GM23338 (cell line): ENCODE data around the gene ZNF610. TPM values are rescaled to one million over a fixed set of nuclear protein-coding genes. Genes with fewer than 3 reads are reported as not detected.

Experiments
- ATAC-seq: fragments of 200-7000 bp; cut with Tn5 transposase; 3 replicates; pipeline ENCODE4 v1.9.1; 2020
- DNase-seq: peaks from one replicate; pipeline ENCODE4 v3.0.0-alpha.2; 2015; ENCODE audit warnings: low spot score
- H2AFZ ChIP-seq: fragments of 200-600 bp; sonication (generic); 2 replicates; pipeline ENCODE4 v1.8.0; 2016; ENCODE audit warnings: antibody characterized with exemption, mild to moderate bottlenecking, moderate library complexity
- H3F3A ChIP-seq: fragments of 200-600 bp; sonication (generic); replicated peaks from 2 replicates; pipeline ENCODE4 v1.8.0; 2017; ENCODE audit warnings: antibody characterized with exemption, mixed run types, low read depth
- H3K27ac ChIP-seq: fragments of 200-600 bp; sonication (generic); 2 replicates; pipeline ENCODE4 v1.6.1; 2016; ENCODE audit warnings: low read depth
- H3K27me3 ChIP-seq: fragments of 200-600 bp; sonication (generic); 2 replicates; pipeline ENCODE4 v1.8.0; 2016; ENCODE audit warnings: mild to moderate bottlenecking, mixed run types, moderate library complexity; ENCODE audit not compliant: insufficient read depth
- H3K36me3 ChIP-seq: fragments of 200-600 bp; sonication (generic); 2 replicates; pipeline ENCODE4 v1.8.0; 2016; ENCODE audit warnings: mild to moderate bottlenecking; ENCODE audit not compliant: insufficient read depth
- H3K4me1 ChIP-seq: fragments of 200-600 bp; sonication (generic); 2 replicates; pipeline ENCODE4 v1.8.0; 2016; ENCODE audit warnings: mild to moderate bottlenecking, moderate library complexity; ENCODE audit not compliant: insufficient read depth
- H3K4me2 ChIP-seq: fragments of 200-600 bp; sonication (generic); 2 replicates; pipeline ENCODE4 v1.7.1; 2017; ENCODE audit warnings: mixed run types
- H3K4me3 ChIP-seq: fragments of 200-600 bp; sonication (generic); 2 replicates; pipeline ENCODE4 v1.6.1; 2016; ENCODE audit warnings: mixed run types
- H3K79me2 ChIP-seq: fragments of 200-600 bp; sonication (generic); replicated peaks from 2 replicates; pipeline ENCODE4 v1.8.0; 2017; ENCODE audit warnings: mild to moderate bottlenecking; ENCODE audit not compliant: insufficient read depth
- H3K9me2 ChIP-seq: fragments of 200-600 bp; sonication (generic); 2 replicates; pipeline ENCODE4 v1.8.0; 2017; ENCODE audit not compliant: insufficient read depth
- H4K20me1 ChIP-seq: fragments of 200-600 bp; sonication (generic); replicated peaks from 2 replicates; pipeline ENCODE4 v1.8.0; 2017; ENCODE audit warnings: mild to moderate bottlenecking; ENCODE audit not compliant: insufficient read depth
- H3K27ac Mint-ChIP-seq: 2 replicates; pipeline ENCODE4 v1.8.0; 2020; ENCODE audit warnings: inconsistent platforms, mild to moderate bottlenecking, moderate library complexity, mixed read lengths
- H3K27me3 Mint-ChIP-seq: 3 replicates; pipeline ENCODE4 v1.8.0; 2022; ENCODE audit warnings: low read depth, mild to moderate bottlenecking, moderate library complexity, mixed read lengths, inconsistent platforms; ENCODE audit not compliant: insufficient read depth, poor library complexity
- H3K36me3 Mint-ChIP-seq: 3 replicates; pipeline ENCODE4 v1.8.0; 2021; ENCODE audit warnings: low read depth, mild to moderate bottlenecking, inconsistent platforms, moderate library complexity, mixed read lengths
- H3K4me1 Mint-ChIP-seq: 3 replicates; pipeline ENCODE4 v1.8.0; 2020; ENCODE audit warnings: mild to moderate bottlenecking, inconsistent platforms, mixed read lengths
- H3K4me3 Mint-ChIP-seq: 3 replicates; pipeline ENCODE4 v1.8.0; 2021; ENCODE audit warnings: moderate library complexity, mild to moderate bottlenecking, inconsistent platforms, mixed read lengths
- H3K9me3 Mint-ChIP-seq: 3 replicates; pipeline ENCODE4 v1.8.0; 2020; ENCODE audit warnings: moderate library complexity, mild to moderate bottlenecking, inconsistent platforms, mixed read lengths
- EZH2 ChIP-seq: fragments of 200-600 bp; sonication (generic); IDR thresholded peaks from one replicate; pipeline ENCODE4 v1.8.0; 2017; ENCODE audit warnings: antibody characterized with exemption, mild to moderate bottlenecking, low read depth; ENCODE audit not compliant: unreplicated experiment
- EZH2phosphoT487 ChIP-seq: fragments of 200-600 bp; sonication (generic); IDR thresholded peaks from one replicate; pipeline ENCODE4 v1.8.1; 2018; ENCODE audit warnings: antibody characterized with exemption; ENCODE audit not compliant: unreplicated experiment
- JUNB ChIP-seq: IDR thresholded peaks from one replicate; pipeline ENCODE4 v1.6.1; 2016; ENCODE audit warnings: antibody characterized with exemption; ENCODE audit not compliant: unreplicated experiment
- NANOG ChIP-seq: IDR thresholded peaks from 2 replicates; pipeline ENCODE4 v1.6.1; 2016; ENCODE audit warnings: antibody characterized with exemption, borderline replicate concordance
- POLR2AphosphoS5 ChIP-seq: IDR thresholded peaks from 2 replicates; pipeline ENCODE4 v1.6.1; 2016; ENCODE audit warnings: antibody characterized with exemption, low read depth
- STAT1 ChIP-seq: IDR thresholded peaks from one replicate; pipeline ENCODE4 v1.6.1; 2016; ENCODE audit warnings: antibody characterized with exemption; ENCODE audit not compliant: unreplicated experiment
- ZNF114 ChIP-seq: fragments of 250-450 bp; sonication (Bioruptor Pico); IDR thresholded peaks from 2 replicates; pipeline ENCODE4 v1.5.0; 2020; ENCODE audit warnings: mild to moderate bottlenecking, moderate library complexity
- ZNF331 ChIP-seq: fragments of 250-450 bp; sonication (Bioruptor Pico); IDR thresholded peaks from 2 replicates; pipeline ENCODE4 v1.5.0; 2020; ENCODE audit warnings: low read depth, mild to moderate bottlenecking, moderate library complexity
- polyA plus RNA-seq: library from polyadenylated mRNA; unstranded; fragments of >200 nt; fragmentation: Nextera tagmentation; extraction: Ambion mirVana; gene quantifications from 2 replicates; pipeline ENCODE4 v1.2.1, GENCODE V29; 2016
- total RNA-seq: library from RNA; depleted of rRNA; stranded (reverse); fragments of >200 nt; shearing (Covaris generic); gene quantifications from 2 replicates; pipeline ENCODE4 v1.2.3, GENCODE V29; 2014
- TF ChIP-seq, protein P1 (sequence below): IDR thresholded peaks from one replicate; pipeline ENCODE4 v1.6.1; 2018; ENCODE audit warnings: antibody characterized with exemption; ENCODE audit not compliant: unreplicated experiment
- TF ChIP-seq, protein P2 (sequence below), 2 experiments: fragments of 200-600 bp in 1 of 2; sonication (generic) in 1 of 2; conservative IDR thresholded peaks; 2 replicates each; pipeline versions ENCODE4 v1.5.1 to v1.6.1; 2016 to 2017; ENCODE audit warnings: antibody characterized with exemption in 2 of 2, low read depth in 2 of 2, mild to moderate bottlenecking in 2 of 2, moderate library complexity in 1 of 2
- TF ChIP-seq, protein P3 (sequence below): fragments of 250-450 bp; sonication (Bioruptor Pico); IDR thresholded peaks from 2 replicates; pipeline ENCODE4 v1.5.0; 2020; ENCODE audit warnings: mild to moderate bottlenecking, moderate library complexity
- TF ChIP-seq, protein P4 (sequence below): IDR thresholded peaks from 2 replicates; pipeline ENCODE4 v1.6.1; 2016; ENCODE audit warnings: antibody characterized with exemption

The ZNF610 gene
- total and polyA plus RNA-seq, 2 experiments from 2014 or later, result 4.7 to 6.3 TPM

DNA sequence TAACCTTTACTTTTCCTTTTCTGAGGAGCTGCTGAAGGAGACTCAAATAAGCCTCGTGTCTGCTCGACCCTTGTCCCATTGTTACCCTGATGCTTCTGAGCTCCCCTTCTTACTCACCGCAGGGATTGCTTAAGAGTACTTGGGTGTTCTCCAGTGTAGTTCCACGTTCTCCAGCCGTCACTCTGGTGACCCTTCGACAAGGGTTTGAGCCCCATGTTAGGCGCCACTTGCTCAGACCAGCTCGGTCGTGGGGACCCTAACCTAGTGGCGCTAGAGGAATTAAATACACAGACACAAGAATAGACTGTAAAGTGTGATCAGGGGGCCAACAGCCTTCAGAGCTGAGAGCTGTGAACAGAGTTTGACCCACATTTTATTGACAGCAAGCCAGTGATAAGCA, 28.8 kb upstream of the ZNF610 start (continued):
- TF ChIP-seq, protein P1, sequence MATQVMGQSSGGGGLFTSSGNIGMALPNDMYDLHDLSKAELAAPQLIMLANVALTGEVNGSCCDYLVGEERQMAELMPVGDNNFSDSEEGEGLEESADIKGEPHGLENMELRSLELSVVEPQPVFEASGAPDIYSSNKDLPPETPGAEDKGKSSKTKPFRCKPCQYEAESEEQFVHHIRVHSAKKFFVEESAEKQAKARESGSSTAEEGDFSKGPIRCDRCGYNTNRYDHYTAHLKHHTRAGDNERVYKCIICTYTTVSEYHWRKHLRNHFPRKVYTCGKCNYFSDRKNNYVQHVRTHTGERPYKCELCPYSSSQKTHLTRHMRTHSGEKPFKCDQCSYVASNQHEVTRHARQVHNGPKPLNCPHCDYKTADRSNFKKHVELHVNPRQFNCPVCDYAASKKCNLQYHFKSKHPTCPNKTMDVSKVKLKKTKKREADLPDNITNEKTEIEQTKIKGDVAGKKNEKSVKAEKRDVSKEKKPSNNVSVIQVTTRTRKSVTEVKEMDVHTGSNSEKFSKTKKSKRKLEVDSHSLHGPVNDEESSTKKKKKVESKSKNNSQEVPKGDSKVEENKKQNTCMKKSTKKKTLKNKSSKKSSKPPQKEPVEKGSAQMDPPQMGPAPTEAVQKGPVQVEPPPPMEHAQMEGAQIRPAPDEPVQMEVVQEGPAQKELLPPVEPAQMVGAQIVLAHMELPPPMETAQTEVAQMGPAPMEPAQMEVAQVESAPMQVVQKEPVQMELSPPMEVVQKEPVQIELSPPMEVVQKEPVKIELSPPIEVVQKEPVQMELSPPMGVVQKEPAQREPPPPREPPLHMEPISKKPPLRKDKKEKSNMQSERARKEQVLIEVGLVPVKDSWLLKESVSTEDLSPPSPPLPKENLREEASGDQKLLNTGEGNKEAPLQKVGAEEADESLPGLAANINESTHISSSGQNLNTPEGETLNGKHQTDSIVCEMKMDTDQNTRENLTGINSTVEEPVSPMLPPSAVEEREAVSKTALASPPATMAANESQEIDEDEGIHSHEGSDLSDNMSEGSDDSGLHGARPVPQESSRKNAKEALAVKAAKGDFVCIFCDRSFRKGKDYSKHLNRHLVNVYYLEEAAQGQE, result no peak
- no peak for TF ChIP-seq EZH2
- no peak for TF ChIP-seq EZH2phosphoT487

DNA sequence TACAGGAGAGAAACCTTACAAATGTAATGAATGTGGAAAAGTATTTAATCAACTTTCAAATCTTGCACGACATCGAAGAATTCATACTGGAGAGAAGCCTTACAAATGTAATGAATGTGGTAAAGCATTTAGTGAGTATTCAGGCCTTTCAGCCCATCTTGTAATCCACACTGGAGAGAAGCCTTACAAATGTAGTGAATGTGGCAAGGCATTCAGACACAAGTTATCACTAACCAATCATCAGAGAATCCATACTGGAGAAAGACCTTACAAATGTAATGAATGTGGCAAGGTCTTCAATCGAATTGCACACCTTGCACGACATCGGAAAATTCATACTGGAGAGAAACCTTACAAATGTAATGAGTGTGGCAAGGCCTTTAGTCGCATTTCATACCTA, 13.6 kb upstream of the ZNF610 start:
- no peak overlapping the region for H3K27ac Mint-ChIP-seq
- H3K9me2 ChIP-seq, result no peaks in the 10 kb centered on the region
- no peak for DNase-seq
- TF ChIP-seq JUNB (no peak), ZNF114 (CRISPR knock-in tag) (no peak), NANOG (no peak), POLR2AphosphoS5 (no peak), STAT1 (no peak), ZNF331 (CRISPR knock-in tag) (no peak)
- TF ChIP-seq, protein P2, sequence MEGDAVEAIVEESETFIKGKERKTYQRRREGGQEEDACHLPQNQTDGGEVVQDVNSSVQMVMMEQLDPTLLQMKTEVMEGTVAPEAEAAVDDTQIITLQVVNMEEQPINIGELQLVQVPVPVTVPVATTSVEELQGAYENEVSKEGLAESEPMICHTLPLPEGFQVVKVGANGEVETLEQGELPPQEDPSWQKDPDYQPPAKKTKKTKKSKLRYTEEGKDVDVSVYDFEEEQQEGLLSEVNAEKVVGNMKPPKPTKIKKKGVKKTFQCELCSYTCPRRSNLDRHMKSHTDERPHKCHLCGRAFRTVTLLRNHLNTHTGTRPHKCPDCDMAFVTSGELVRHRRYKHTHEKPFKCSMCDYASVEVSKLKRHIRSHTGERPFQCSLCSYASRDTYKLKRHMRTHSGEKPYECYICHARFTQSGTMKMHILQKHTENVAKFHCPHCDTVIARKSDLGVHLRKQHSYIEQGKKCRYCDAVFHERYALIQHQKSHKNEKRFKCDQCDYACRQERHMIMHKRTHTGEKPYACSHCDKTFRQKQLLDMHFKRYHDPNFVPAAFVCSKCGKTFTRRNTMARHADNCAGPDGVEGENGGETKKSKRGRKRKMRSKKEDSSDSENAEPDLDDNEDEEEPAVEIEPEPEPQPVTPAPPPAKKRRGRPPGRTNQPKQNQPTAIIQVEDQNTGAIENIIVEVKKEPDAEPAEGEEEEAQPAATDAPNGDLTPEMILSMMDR (conservative IDR thresholded peaks at IDR 0.05; ENCODE audit: low read depth in 2 of 2), result no peak
- TF ChIP-seq, protein P3, sequence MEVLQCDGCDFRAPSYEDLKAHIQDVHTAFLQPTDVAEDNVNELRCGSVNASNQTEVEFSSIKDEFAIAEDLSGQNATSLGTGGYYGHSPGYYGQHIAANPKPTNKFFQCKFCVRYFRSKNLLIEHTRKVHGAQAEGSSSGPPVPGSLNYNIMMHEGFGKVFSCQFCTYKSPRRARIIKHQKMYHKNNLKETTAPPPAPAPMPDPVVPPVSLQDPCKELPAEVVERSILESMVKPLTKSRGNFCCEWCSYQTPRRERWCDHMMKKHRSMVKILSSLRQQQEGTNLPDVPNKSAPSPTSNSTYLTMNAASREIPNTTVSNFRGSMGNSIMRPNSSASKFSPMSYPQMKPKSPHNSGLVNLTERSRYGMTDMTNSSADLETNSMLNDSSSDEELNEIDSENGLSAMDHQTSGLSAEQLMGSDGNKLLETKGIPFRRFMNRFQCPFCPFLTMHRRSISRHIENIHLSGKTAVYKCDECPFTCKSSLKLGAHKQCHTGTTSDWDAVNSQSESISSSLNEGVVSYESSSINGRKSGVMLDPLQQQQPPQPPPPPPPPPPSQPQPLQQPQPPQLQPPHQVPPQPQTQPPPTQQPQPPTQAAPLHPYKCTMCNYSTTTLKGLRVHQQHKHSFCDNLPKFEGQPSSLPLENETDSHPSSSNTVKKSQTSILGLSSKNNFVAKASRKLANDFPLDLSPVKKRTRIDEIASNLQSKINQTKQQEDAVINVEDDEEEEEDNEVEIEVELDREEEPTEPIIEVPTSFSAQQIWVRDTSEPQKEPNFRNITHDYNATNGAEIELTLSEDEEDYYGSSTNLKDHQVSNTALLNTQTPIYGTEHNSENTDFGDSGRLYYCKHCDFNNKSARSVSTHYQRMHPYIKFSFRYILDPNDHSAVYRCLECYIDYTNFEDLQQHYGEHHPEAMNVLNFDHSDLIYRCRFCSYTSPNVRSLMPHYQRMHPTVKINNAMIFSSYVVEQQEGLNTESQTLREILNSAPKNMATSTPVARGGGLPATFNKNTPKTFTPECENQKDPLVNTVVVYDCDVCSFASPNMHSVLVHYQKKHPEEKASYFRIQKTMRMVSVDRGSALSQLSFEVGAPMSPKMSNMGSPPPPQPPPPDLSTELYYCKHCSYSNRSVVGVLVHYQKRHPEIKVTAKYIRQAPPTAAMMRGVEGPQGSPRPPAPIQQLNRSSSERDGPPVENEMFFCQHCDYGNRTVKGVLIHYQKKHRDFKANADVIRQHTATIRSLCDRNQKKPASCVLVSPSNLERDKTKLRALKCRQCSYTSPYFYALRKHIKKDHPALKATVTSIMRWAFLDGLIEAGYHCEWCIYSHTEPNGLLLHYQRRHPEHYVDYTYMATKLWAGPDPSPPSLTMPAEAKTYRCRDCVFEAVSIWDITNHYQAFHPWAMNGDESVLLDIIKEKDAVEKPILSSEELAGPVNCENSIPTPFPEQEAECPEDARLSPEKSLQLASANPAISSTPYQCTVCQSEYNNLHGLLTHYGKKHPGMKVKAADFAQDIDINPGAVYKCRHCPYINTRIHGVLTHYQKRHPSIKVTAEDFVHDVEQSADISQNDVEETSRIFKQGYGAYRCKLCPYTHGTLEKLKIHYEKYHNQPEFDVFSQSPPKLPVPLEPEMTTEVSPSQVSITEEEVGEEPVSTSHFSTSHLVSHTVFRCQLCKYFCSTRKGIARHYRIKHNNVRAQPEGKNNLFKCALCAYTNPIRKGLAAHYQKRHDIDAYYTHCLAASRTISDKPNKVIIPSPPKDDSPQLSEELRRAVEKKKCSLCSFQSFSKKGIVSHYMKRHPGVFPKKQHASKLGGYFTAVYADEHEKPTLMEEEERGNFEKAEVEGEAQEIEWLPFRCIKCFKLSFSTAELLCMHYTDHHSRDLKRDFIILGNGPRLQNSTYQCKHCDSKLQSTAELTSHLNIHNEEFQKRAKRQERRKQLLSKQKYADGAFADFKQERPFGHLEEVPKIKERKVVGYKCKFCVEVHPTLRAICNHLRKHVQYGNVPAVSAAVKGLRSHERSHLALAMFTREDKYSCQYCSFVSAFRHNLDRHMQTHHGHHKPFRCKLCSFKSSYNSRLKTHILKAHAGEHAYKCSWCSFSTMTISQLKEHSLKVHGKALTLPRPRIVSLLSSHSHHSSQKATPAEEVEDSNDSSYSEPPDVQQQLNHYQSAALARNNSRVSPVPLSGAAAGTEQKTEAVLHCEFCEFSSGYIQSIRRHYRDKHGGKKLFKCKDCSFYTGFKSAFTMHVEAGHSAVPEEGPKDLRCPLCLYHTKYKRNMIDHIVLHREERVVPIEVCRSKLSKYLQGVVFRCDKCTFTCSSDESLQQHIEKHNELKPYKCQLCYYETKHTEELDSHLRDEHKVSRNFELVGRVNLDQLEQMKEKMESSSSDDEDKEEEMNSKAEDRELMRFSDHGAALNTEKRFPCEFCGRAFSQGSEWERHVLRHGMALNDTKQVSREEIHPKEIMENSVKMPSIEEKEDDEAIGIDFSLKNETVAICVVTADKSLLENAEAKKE, result no peak
- TF ChIP-seq, protein P4, sequence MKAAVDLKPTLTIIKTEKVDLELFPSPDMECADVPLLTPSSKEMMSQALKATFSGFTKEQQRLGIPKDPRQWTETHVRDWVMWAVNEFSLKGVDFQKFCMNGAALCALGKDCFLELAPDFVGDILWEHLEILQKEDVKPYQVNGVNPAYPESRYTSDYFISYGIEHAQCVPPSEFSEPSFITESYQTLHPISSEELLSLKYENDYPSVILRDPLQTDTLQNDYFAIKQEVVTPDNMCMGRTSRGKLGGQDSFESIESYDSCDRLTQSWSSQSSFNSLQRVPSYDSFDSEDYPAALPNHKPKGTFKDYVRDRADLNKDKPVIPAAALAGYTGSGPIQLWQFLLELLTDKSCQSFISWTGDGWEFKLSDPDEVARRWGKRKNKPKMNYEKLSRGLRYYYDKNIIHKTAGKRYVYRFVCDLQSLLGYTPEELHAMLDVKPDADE, result no peak

More for the DNA sequence above, 13.6 kb upstream of the ZNF610 start:
- peaks cover 99% of the 10 kb centered on the region for H3K36me3 Mint-ChIP-seq
- H3K4me3 ChIP-seq, result no peak overlapping the region
- H3K4me1 ChIP-seq, result no peaks in the 10 kb centered on the region
- no peaks in the 10 kb centered on the region; the same call in 1 of the 2 replicates for H3K79me2 ChIP-seq
- no peaks in the 10 kb centered on the region for H4K20me1 ChIP-seq
- peaks cover 100% of the 10 kb centered on the region for H3K9me3 Mint-ChIP-seq
- H3K27ac ChIP-seq, result no peak overlapping the region
- H2AFZ ChIP-seq, result no peak overlapping the region
- no peak overlapping the region for H3K4me2 ChIP-seq
- no peaks in the 10 kb centered on the region for H3K4me1 Mint-ChIP-seq
- H3K36me3 ChIP-seq, result peaks cover 71% of the 10 kb centered on the region
- H3K27me3 Mint-ChIP-seq, result peaks cover 11% of the 10 kb centered on the region
- no peaks in the 10 kb centered on the region for H3K27me3 ChIP-seq
- no peaks in the 10 kb centered on the region for H3F3A ChIP-seq
- no peak for ATAC-seq
- no peak overlapping the region for H3K4me3 Mint-ChIP-seq
